GM19372 (cell line): ENCODE data around the gene AUTS2.

Source experiments
- ATAC-seq: cut with Tn5 transposase; IDR thresholded peaks from one replicate; pipeline ENCODE4 v1.9.1; 2021; ENCODE audit warnings: mild to moderate bottlenecking, low read depth, moderate library complexity; ENCODE audit not compliant: unreplicated experiment

The AUTS2 gene

DNA sequence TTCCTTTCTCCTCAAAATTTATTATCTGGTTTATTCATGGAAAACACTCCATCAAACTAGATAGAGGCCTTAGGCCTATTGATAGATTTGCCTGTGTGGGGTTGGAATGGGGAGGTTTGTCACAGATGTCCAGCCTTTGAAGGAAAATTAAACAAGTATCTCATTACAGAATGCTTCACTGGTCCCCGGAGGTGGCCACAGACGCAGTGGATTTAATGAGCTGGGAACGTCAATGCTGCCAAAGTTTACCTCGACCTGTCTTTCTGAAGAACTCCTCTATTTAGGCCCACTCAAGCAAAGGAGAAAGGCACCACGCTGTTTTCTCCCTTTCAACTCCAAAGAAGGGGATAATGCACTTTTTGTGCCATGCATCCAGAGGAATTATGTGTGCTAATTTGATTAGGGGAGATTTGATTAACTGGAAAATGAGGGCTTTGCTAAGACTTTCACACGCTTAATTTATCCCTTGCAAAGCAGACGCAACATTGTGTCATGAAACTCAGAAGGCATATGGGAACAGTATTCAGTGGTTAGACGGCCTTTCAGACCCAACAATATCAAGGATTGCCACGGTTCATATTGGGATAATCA lies 974.9 kb downstream of the AUTS2 start:
- ATAC-seq, result no peak

- no peak for ATAC-seq
Measured at GRCh38 chr7:70573696-70574095, 975.4 kb downstream of the AUTS2 start.

DNA sequence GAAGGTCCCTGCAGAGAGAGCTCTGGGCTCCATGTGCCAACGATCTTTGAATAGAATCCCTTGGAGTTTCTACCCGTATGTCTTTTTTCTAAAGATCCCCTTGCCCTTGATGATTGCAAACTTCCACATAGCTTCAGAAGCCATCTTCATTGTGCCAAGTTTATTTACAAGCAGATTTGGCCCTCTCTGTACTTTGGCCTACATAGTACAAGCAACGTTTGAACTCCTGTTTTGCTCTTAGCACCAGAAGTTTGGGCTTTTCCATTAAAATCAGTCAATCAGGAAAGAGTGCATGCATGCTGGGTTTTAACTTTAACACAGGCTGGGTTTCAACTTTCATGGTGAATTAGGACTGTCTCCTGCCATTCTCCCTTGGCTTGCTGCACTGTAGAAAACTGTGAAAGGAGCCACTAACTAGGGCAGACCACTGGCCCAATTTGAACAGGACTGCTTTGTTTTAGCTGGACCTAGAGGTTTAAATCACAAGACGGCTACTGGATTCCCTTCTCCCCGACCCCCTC lies 976.1 kb downstream of the AUTS2 start:
- ATAC-seq, result no peak

GRCh38 chr7:70574970-70575799 lies 976.9 kb downstream of the AUTS2 start:
- ATAC-seq, result no peak

DNA sequence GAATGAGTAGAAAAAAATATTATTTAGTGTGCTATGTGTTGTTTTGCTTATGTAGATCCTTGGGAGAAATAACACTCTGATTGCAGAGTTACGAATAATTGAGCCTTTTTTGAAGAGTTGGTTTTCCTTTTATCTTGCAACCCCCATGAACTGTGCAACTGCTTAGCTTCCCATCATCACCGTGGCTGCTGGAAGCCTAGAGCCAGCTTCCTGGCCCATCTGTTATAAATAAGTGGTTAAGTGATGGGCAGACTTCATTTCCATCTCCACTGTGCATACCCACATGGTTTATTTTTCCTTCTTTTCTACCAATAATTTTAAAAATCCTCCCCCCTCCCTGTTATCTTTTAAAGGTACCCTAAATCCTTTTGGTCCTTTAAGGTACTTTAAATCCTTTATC lies 978.8 kb downstream of the AUTS2 start:
- ATAC-seq, result no peak

DNA sequence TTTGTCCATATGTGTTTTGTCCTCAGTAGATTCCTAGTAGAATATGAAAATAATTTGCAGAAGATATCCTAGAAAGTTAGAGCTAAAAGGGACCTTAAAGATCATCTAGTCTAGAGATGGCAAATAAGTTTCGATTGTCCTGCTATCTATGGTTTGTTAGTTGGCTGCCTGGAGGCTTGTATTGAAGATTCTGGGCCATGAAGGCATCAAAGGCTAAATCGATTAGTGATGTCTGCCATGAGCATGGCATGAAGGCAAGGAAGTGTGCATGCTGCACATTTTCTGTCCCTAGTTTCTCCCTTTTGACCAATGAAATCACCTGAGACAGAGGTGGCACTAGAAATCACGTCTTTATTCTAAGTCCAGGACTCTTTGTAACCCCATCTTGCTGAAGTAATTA lies 979.9 kb downstream of the AUTS2 start:
- ATAC-seq, result no peak

- no peak for ATAC-seq
Measured at GRCh38 chr7:70579397-70580097, 981.3 kb downstream of the AUTS2 start.

DNA sequence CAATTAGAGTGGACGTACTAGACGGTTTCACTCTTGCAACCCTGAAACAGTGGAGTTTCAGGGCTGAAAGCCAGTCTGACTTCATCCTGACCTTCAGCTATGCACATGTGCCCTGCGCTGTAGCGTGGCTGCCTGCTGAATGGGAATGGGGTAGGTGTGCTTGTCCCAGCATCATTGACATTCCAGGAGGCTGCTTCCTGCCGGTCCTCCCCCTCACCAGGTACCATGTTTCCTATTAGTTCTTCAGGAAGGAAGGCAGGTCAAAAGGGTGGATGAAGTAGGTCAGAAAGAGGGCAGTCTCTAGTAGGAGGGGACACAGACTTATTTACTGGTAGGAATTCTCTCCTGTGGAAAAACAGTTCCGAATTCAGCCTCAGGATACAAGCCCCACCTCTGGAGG lies 981.9 kb downstream of the AUTS2 start:
- ATAC-seq, result no peak

DNA sequence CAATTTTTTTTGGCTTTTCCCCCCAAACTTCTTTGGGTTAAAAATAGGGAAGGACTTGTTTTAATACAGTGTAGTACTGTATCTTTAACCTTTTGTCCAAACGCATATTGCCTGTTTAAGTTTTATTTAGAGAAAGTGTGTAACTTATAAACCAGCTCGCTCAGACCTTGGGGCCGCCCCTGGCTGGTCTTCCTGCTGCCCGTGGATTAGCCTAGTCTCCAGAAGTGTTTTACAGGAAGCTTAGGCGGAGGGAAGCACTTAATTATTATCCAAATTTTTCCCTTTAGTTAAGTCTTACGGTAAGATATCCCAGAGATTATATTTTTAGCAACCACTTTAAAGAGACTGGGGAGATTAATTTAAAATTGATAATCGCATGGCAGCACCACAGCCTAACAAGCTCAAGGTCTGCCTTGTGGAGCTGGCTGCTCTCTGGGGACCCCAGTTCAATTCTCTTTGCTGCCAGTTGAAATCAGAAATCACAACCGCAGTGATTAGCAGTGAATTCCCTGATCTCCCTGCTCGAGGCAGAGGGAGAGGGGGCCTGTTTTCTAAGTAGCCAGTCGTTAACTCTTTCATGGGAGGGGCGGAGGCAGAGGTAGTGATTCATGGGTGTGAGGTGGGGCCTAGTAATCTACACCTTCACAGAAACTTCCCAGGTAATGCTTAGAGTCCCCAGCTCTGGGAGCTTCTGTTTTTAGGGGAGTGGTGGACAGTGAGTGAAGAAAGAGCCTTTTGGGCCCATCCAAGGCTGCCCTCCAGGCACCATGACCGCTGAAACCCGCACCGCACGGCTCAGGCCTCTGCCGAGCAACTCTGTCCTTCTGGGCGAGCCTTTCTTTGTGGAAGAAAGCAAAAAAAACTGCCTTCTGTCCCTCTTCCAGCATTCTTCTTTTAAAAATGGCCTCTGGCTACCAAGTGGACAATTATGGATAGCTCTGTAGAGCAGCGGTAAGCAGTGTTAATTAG lies 984.9 kb downstream of the AUTS2 start:
- no peak for ATAC-seq

GRCh38 chr7:70583965-70584883 lies 985.9 kb downstream of the AUTS2 start:
- no peak for ATAC-seq

GRCh38 chr7:70585071-70585470 lies 986.8 kb downstream of the AUTS2 start:
- no peak for ATAC-seq

- no peak for ATAC-seq
Measured at GRCh38 chr7:70586822-70587221, 988.5 kb downstream of the AUTS2 start.

- ATAC-seq, result no peak
Measured at GRCh38 chr7:70587739-70588138, 989.5 kb downstream of the AUTS2 start.

DNA sequence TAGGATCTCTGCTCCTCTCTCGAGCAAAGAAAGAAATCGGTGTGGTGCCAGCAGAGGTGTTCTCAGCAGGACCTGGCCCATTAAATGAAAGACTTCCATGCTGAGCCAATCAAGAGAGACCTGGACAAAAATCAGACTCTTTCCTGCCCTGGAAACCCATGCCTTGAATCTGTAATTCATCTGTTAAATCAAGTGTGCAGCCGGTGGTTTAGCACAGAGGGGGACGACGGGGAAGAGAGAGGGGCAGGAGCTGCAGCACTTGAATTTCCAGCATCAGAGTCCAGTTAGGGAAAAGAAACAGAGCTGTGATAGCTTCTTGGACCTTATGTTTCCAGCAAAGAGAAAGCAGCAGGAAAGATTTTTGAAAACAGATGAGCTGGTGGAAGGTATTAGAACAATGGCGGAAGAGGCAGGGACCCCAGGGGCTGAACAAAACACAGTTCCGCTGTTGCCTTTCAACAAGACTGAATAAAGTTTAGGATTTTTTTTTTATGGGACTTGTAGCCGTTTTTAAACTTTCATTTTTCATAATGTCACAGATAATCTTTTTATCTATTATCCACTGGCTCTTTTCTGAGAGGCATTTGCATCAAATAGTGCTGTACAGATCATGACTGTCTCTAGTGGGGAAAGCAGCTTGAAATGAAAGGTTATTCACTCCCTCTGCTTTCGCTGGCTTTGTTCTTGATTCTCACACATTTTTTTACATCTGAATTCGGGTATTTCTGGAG lies 990.1 kb downstream of the AUTS2 start:
- no peak for ATAC-seq

- no peak for ATAC-seq
Measured at GRCh38 chr7:70589010-70589409, 990.7 kb downstream of the AUTS2 start.

- ATAC-seq, result no peak
Measured at GRCh38 chr7:70589590-70589989, 991.3 kb downstream of the AUTS2 start.

GRCh38 chr7:70590126-70590854 lies 992.0 kb downstream of the AUTS2 start:
- ATAC-seq, result no peak

DNA sequence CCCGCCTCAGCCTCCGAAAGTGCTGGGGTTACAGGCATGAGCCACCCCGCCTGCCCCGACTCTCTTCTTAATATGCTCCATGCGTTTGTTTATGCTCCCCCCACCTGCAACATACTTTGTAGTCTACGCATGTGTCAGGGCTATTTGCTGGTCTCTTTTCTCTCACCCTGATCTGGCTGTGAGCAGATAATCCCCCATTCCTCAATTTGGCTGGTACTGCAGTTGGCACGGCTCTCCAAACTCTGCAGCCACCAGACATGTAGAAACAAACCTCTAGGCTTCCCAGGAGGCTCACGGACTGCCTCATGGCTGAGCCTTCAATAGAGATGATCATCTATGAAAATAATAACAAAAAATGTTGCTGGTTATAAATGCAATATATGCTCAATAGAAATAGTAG lies 993.4 kb downstream of the AUTS2 start:
- no peak for ATAC-seq
